ENCODE results near the gene CFAP77.

CFAP77 gene

DNA sequence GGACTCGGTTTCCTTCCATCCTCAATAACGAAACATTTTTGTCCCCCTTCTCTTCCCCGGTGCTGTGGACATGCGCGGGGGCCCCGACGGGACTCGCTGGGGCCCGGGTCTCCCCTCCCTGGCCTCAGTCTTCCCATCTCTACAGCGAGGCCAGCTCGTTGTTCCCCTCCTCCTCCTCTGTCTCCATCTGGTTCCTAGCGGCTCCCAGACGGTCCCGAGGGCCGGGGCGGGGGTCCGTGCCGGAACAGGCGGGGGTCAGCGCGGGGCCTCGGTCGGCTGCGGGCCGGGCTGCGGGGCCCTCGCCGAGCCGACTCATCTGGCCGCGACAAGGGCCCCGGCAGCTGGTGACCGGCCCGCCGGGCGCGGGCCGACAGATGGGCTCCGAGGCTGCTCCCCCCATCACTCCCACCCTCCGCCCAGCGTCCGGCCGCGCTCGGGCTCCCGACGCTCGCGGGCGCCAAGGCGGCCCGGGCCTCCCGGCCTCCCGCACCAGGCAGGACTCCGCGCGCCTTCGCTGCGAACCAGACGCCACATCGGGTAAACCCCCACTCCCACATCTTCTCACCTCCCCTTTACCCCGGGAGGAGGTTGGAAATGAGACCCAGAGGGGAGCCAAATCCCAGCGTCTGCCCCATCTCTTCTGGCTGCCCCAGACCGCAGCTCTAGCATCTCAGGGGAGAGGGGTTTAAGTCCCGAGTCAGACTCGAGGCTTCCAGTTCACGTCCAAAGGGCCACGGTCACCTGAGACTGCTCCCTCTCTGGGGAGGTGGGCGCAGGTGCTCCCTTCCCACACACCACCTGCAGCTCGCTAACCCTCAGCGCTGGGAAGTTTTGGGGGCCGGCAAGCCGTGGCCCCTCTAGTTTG, 180.5 kb downstream of the CFAP77 start:
- Histone ChIP-seq H3K4me1 (ENCODE audit: control insufficient read depth, insufficient read depth, low read length) (peaks cover 55% of the 10 kb centered on the region), H3K4me3 (ENCODE audit: insufficient read depth, low read depth, low read length) (peak overlapping the region; percentile 58), H3K36me3 (ENCODE audit: control insufficient read depth, insufficient read depth, low read length) (no peaks in the 10 kb centered on the region), H3K9me3 (ENCODE audit: control insufficient read depth, low read length) (no peaks in the 10 kb centered on the region), H3K27me3 (ENCODE audit: control insufficient read depth, insufficient read depth, low read length, poor library complexity, severe bottlenecking) (peaks cover 64% of the 10 kb centered on the region), H3K27ac (ENCODE audit: insufficient read depth, low read depth, low read length, poor library complexity, severe bottlenecking) (peak overlapping the region; percentile 91)
- whole genome bisulfite sequencing, 2 experiments: 0% methylated on average over 73 of the region's 73 CpGs

DNA sequence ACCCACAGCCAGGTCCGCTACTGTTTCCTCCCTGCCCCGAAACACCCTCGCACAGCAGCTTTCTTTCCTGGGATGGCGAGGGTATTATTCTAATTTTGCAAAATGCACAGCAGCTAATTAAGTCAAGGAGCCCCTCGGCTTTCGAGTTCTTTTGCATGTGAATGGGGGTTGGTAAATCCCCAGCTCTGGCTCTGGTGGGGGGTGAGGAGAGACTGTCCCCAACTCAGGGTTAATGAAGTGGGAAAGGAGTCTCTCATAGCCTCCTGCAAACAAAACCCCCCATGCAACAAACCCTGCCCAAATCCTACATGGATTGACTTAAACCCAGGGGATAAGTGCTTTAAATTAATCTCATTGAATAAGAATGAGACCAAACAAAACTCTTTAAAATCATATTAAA, 181.2 kb downstream of the CFAP77 start:
- WGBS, 2 experiments: 0 to 2% methylated on average over 5 to 6 of the region's 6 CpGs
- H3K36me3 ChIP-seq (ENCODE audit: control insufficient read depth, insufficient read depth, low read length): no peaks in the 10 kb centered on the region
- H3K4me3 ChIP-seq (ENCODE audit: insufficient read depth, low read depth, low read length): peak overlapping the region; percentile 58
- no peaks in the 10 kb centered on the region for H3K9me3 ChIP-seq (ENCODE audit: control insufficient read depth, low read length)
- peak overlapping the region; percentile 91 for H3K27ac ChIP-seq (ENCODE audit: insufficient read depth, low read depth, low read length, poor library complexity, severe bottlenecking)
- H3K27me3 ChIP-seq (ENCODE audit: control insufficient read depth, insufficient read depth, low read length, poor library complexity, severe bottlenecking): peaks cover 57% of the 10 kb centered on the region
- peaks cover 52% of the 10 kb centered on the region for H3K4me1 ChIP-seq (ENCODE audit: control insufficient read depth, insufficient read depth, low read length)

DNA sequence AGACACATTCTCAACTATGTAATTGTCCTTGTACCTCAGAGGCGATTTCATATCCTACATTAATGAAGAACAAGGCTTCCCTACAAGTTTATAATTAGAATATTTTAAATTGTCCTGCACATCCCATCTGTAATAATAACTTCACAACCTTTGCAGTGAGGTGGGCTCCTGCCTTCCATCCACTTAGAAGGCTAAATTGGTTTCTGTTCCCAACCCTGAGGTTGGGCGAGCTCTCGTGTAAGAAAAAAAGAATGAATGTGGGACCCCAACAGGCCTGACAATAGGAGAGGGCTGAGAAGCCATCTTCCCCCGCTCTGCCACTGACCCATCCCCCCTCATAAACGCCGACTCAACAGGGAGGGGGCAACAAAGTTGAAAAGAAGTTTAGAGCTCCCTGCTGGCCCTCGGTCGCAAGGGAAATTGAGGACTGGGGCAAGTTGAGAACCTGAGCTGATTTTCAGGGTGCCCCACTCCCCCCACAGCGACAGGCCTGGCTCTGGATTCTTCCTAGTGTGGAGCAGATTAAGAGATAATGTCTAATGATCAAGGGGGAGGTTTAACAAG, 181.8 kb downstream of the CFAP77 start:
- peak overlapping the region; percentile 91 for H3K27ac ChIP-seq (ENCODE audit: insufficient read depth, low read depth, low read length, poor library complexity, severe bottlenecking)
- no peaks in the 10 kb centered on the region for H3K36me3 ChIP-seq (ENCODE audit: control insufficient read depth, insufficient read depth, low read length)
- H3K4me1 ChIP-seq (ENCODE audit: control insufficient read depth, insufficient read depth, low read length): peaks cover 51% of the 10 kb centered on the region
- 1% methylated on average over 8 to 9 of the region's 9 CpGs for WGBS, 2 experiments
- H3K9me3 ChIP-seq (ENCODE audit: control insufficient read depth, low read length): no peaks in the 10 kb centered on the region
- H3K27me3 ChIP-seq (ENCODE audit: control insufficient read depth, insufficient read depth, low read length, poor library complexity, severe bottlenecking): peaks cover 51% of the 10 kb centered on the region
- H3K4me3 ChIP-seq (ENCODE audit: insufficient read depth, low read depth, low read length): peak overlapping the region; percentile 20

DNA sequence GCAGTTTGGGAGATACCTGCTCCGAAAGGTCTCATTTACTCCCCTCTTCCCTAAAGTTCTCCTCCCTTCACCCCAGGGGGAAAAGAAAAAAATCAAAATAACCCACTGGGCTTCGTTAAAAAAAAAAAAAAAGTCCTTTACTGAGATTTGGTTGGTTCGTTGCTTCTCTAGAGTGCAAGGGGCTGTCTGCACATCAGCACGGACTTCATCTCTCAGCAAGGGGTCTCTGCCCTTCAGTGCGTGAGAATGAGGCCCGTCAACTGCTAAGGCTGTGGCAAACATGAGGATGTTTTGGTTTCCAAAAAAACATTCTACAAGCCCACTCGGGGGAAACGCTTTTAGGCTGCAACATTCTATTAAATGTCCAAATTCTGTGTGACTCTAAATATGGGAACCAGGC, 182.4 kb downstream of the CFAP77 start:
- H3K4me3 ChIP-seq (ENCODE audit: insufficient read depth, low read depth, low read length): peak overlapping the region; percentile 20
- peaks cover 45% of the 10 kb centered on the region for H3K27me3 ChIP-seq (ENCODE audit: control insufficient read depth, insufficient read depth, low read length, poor library complexity, severe bottlenecking)
- H3K27ac ChIP-seq (ENCODE audit: insufficient read depth, low read depth, low read length, poor library complexity, severe bottlenecking): peak overlapping the region; percentile 91
- H3K4me1 ChIP-seq (ENCODE audit: control insufficient read depth, insufficient read depth, low read length): peaks cover 45% of the 10 kb centered on the region
- 5 to 14% methylated on average over 8 of the region's 8 CpGs for WGBS, 2 experiments
- H3K9me3 ChIP-seq (ENCODE audit: control insufficient read depth, low read length): no peaks in the 10 kb centered on the region
- no peaks in the 10 kb centered on the region for H3K36me3 ChIP-seq (ENCODE audit: control insufficient read depth, insufficient read depth, low read length)

DNA sequence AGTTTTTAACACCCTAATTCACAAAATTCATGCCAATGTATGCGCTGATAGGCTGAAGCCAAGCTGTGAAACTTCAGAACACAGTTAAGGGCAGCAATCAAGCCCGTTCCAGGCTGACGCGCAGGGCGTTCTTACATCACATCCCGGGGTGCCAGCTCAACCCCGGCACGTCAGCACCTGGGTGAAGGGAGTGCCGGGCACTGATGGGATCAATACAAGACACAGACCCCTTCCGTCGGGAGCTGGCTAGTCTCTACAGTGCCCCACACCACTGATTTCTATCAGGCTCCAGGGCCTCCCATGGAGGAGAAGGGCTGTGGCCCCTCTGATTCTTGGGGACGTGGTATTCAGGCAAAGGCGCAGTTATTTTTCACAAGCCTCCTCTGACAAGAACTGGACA, 184.4 kb downstream of the CFAP77 start:
- Histone ChIP-seq H3K36me3 (ENCODE audit: control insufficient read depth, insufficient read depth, low read length) (no peaks in the 10 kb centered on the region), H3K9me3 (ENCODE audit: control insufficient read depth, low read length) (no peaks in the 10 kb centered on the region), H3K27ac (ENCODE audit: insufficient read depth, low read depth, low read length, poor library complexity, severe bottlenecking) (no peak overlapping the region), H3K4me3 (ENCODE audit: insufficient read depth, low read depth, low read length) (no peak overlapping the region), H3K4me1 (ENCODE audit: control insufficient read depth, insufficient read depth, low read length) (peaks cover 44% of the 10 kb centered on the region), H3K27me3 (ENCODE audit: control insufficient read depth, insufficient read depth, low read length, poor library complexity, severe bottlenecking) (peaks cover 25% of the 10 kb centered on the region)
- 89 to 90% methylated on average over 13 of the region's 13 CpGs for WGBS, 2 experiments

DNA sequence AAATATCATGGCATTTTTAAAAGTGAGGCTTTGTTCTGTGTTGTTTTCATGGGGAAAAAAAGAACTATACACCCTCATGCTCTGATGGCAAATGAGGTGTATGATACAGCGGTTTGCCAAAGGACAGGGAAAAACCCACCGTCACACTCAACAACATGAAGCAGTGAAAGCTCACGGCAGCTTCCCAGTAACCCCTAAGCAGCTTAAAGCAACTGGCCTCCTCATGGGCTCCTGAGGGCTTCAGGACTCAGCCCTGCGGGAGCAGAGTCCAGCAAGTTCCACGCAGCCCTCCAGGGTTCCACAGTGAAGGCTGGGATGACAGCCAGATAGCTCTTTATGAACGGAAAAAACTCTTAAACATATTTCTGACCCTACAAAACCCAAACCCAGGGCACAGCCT, 185.3 kb downstream of the CFAP77 start:
- 69 to 79% methylated on average over 6 of the region's 6 CpGs for WGBS, 2 experiments
- peaks cover 16% of the 10 kb centered on the region for H3K27me3 ChIP-seq (ENCODE audit: control insufficient read depth, insufficient read depth, low read length, poor library complexity, severe bottlenecking)

DNA sequence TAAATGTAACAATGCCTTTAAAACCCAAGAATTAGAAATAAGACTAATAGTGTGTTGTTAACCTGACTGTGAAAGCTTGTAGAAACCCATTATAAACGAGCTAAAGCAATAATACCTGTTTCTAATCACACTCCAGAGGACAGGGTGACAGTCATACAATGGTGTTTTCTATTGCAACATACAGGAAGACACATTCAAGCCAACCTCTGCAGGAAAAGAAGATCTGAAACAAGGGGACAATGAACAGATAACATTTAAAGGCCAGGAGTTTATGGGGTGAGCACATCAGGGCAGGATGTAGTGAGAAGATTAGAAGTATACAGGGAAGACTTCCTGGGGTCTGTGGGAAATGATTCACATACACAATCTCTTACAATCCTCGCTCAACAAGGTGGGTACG, 186.2 kb downstream of the CFAP77 start:
- Histone ChIP-seq H3K4me1 (ENCODE audit: control insufficient read depth, insufficient read depth, low read length) (peaks cover 44% of the 10 kb centered on the region), H3K27ac (ENCODE audit: insufficient read depth, low read depth, low read length, poor library complexity, severe bottlenecking) (no peak overlapping the region), H3K4me3 (ENCODE audit: insufficient read depth, low read depth, low read length) (no peak overlapping the region), H3K27me3 (ENCODE audit: control insufficient read depth, insufficient read depth, low read length, poor library complexity, severe bottlenecking) (peaks cover 7% of the 10 kb centered on the region), H3K9me3 (ENCODE audit: control insufficient read depth, low read length) (no peaks in the 10 kb centered on the region), H3K36me3 (ENCODE audit: control insufficient read depth, insufficient read depth, low read length) (no peaks in the 10 kb centered on the region)
- WGBS, 2 experiments: 92 to 94% methylated on average over 3 of the region's 3 CpGs

More for the DNA sequence above, 185.3 kb downstream of the CFAP77 start:
- no peaks in the 10 kb centered on the region for H3K36me3 ChIP-seq (ENCODE audit: control insufficient read depth, insufficient read depth, low read length)
- H3K9me3 ChIP-seq (ENCODE audit: control insufficient read depth, low read length): no peaks in the 10 kb centered on the region
- peaks cover 44% of the 10 kb centered on the region for H3K4me1 ChIP-seq (ENCODE audit: control insufficient read depth, insufficient read depth, low read length)
- H3K27ac ChIP-seq (ENCODE audit: insufficient read depth, low read depth, low read length, poor library complexity, severe bottlenecking): no peak overlapping the region
- H3K4me3 ChIP-seq (ENCODE audit: insufficient read depth, low read depth, low read length): no peak overlapping the region

DNA sequence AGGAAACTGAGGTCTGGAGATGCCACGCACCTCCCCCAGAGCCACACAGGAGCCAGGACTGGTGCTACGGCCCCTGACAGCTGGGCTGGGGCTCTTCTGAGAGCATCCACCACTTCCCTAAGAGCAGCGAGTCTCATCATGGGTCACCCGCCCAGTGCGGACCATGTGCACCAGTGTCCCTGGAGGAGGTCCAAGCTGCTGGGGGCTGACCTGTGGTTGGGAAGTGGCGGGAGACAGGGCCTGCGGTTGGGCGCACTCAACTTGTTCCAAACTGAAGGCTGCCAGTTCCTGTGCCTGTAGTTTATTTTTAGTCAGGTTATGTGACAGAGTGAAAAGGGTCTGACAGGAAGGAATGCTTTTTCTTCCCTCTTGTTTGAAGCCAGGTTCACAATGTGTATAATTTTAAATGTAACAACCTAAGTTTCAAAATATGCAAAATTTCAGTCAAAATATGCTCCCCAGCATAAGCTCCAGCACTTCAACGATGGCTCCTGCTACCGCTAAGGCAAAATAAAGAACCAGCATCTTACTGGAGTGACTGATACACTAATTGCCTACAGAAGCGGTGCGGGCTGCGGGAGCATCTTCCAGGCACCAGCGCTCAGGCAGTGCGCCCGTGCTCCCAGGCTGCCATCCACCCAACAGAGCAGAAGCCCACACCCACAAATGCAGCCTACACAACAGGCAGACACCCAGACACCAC, 187.2 kb downstream of the CFAP77 start:
- WGBS, 2 experiments: 95 to 97% methylated on average over 16 of the region's 16 CpGs
- H3K27ac ChIP-seq (ENCODE audit: insufficient read depth, low read depth, low read length, poor library complexity, severe bottlenecking): no peak overlapping the region
- H3K27me3 ChIP-seq (ENCODE audit: control insufficient read depth, insufficient read depth, low read length, poor library complexity, severe bottlenecking): no peaks in the 10 kb centered on the region
- no peaks in the 10 kb centered on the region for H3K36me3 ChIP-seq (ENCODE audit: control insufficient read depth, insufficient read depth, low read length)
- H3K9me3 ChIP-seq (ENCODE audit: control insufficient read depth, low read length): no peaks in the 10 kb centered on the region
- H3K4me1 ChIP-seq (ENCODE audit: control insufficient read depth, insufficient read depth, low read length): peaks cover 37% of the 10 kb centered on the region
- H3K4me3 ChIP-seq (ENCODE audit: insufficient read depth, low read depth, low read length): no peak overlapping the region

DNA sequence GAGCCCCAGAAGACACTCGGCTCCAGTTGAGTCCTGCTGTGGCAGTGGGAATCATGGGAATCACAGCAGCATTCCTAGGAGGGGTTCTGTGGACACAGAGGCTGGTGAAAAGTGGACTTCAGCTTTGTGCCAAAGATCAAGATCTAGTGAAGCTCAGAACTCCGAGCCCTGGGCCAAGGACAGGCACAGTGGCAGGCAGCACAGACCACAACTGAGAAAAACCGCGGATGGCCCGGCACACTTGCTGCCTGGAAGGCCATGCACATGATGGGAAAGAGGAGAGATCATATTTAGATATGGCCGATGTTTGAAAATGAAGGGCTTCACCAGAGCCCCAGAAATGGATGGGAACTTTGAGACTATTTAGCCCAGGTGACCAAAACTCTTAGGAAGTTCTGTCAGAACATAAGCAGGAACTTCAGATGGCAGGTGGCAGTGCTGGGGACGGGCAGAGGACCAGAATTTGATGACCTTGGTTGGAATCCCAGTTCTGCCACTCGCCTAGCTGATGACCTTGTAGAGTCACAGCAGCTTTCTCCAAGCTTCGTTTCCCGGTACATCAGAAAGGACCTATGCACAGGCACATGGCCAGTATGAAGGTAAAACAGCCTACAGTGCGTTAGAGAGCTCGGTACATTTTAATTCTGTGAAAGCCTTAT, 190.4 kb downstream of the CFAP77 start:
- Histone ChIP-seq H3K36me3 (ENCODE audit: control insufficient read depth, insufficient read depth, low read length) (peaks cover 3% of the 10 kb centered on the region), H3K27ac (ENCODE audit: insufficient read depth, low read depth, low read length, poor library complexity, severe bottlenecking) (no peak overlapping the region)
- 95% methylated on average over 12 of the region's 12 CpGs for WGBS, 2 experiments

DNA sequence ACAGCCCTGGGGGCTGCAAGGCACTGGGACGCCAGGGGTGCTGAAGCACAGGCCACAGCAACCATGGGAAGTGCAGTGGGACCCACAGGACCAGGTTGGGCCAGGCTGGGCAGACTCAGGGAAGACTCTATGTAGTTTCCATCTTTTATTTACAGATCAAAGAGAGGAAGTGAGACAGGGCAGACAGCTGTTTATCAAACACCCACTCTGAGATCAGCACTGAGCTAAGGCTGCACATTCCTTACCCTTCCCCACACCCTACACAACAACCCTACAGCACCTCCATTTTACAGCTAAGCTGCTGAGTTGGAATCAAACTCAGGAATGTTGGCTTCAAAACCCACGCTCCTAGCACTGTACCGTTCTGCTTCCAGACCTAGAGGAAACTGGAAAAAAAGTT, 192.2 kb downstream of the CFAP77 start:
- Histone ChIP-seq H3K4me1 (ENCODE audit: control insufficient read depth, insufficient read depth, low read length) (peaks cover 12% of the 10 kb centered on the region), H3K27ac (ENCODE audit: insufficient read depth, low read depth, low read length, poor library complexity, severe bottlenecking) (no peak overlapping the region), H3K36me3 (ENCODE audit: control insufficient read depth, insufficient read depth, low read length) (peaks cover 3% of the 10 kb centered on the region), H3K4me3 (ENCODE audit: insufficient read depth, low read depth, low read length) (no peak overlapping the region), H3K9me3 (ENCODE audit: control insufficient read depth, low read length) (no peaks in the 10 kb centered on the region), H3K27me3 (ENCODE audit: control insufficient read depth, insufficient read depth, low read length, poor library complexity, severe bottlenecking) (peaks cover 20% of the 10 kb centered on the region)
- WGBS, 2 experiments: 77 to 79% methylated on average over 3 of the region's 3 CpGs

More for the DNA sequence above, 190.4 kb downstream of the CFAP77 start:
- H3K4me3 ChIP-seq (ENCODE audit: insufficient read depth, low read depth, low read length): no peak overlapping the region
- H3K4me1 ChIP-seq (ENCODE audit: control insufficient read depth, insufficient read depth, low read length): peaks cover 10% of the 10 kb centered on the region
- H3K9me3 ChIP-seq (ENCODE audit: control insufficient read depth, low read length): no peaks in the 10 kb centered on the region
- peaks cover 6% of the 10 kb centered on the region for H3K27me3 ChIP-seq (ENCODE audit: control insufficient read depth, insufficient read depth, low read length, poor library complexity, severe bottlenecking)
